ENCODE results near the gene CENPO. TPM values are rescaled to one million over a fixed set of nuclear protein-coding genes. Genes with fewer than 3 reads are reported as not detected.
A peak's percentile ranks its signal among the peaks of the same experiment; 100 is the strongest.

Gene CENPO
- total and polyA plus RNA-seq, 2 experiments from 2014 or later: 9.7 to 14.6 TPM

- Histone ChIP-seq H3K4me2 (no peak overlapping the region), H2AFZ (no peak overlapping the region), H3K9me3 (ENCODE audit: low read depth) (no peaks in the 10 kb centered on the region), H3K79me2 (no peaks in the 10 kb centered on the region), H3K9me2 (replicated peaks; ENCODE audit: insufficient read depth) (no peaks in the 10 kb centered on the region), H3K4me3 (no peak overlapping the region), H3K4me1 (ENCODE audit: insufficient read depth) (no peaks in the 10 kb centered on the region), H3K27me3 (no peaks in the 10 kb centered on the region), H3K27ac (no peak overlapping the region), H4K20me1 (ENCODE audit: insufficient read depth, poor library complexity, severe bottlenecking) (no peaks in the 10 kb centered on the region), H3K36me3 (replicated peaks; ENCODE audit: insufficient read depth, low read depth) (peaks cover 6% of the 10 kb centered on the region)
- WGBS (ENCODE audit: low lambda C conversion rate, missing lambda C conversion rate): 90% methylated on average over 7 of the region's 7 CpGs
- TF ChIP-seq EZH2 (IDR thresholded peaks at IDR 0.05; ENCODE audit: borderline replicate concordance) (no peak), CTCF (IDR thresholded peaks at IDR 0.05; ENCODE audit: poor library complexity) (no peak), EZH2phosphoT487 (IDR thresholded peaks at IDR 0.05; ENCODE audit: low read depth, severe bottlenecking, unreplicated experiment) (no peak)
- DNase-seq (ENCODE audit: low spot score): no peak
Measured at GRCh38 chr2:24768601-24769000, 24.6 kb upstream of the CENPO start.

- Histone ChIP-seq H3K27me3 (no peaks in the 10 kb centered on the region), H3K79me2 (no peaks in the 10 kb centered on the region), H3K9me3 (ENCODE audit: low read depth) (no peaks in the 10 kb centered on the region), H3K4me1 (ENCODE audit: insufficient read depth) (no peaks in the 10 kb centered on the region), H2AFZ (no peak overlapping the region), H4K20me1 (ENCODE audit: insufficient read depth, poor library complexity, severe bottlenecking) (no peaks in the 10 kb centered on the region), H3K9me2 (replicated peaks; ENCODE audit: insufficient read depth) (no peaks in the 10 kb centered on the region), H3K27ac (peak overlapping the region; percentile 29), H3K4me3 (no peak overlapping the region), H3K36me3 (replicated peaks; ENCODE audit: insufficient read depth, low read depth) (no peaks in the 10 kb centered on the region), H3K4me2 (no peak overlapping the region)
- WGBS (ENCODE audit: low lambda C conversion rate, missing lambda C conversion rate): 47% methylated on average over 5 of the region's 5 CpGs
- no peak for TF ChIP-seq CTCF (IDR thresholded peaks at IDR 0.05; ENCODE audit: poor library complexity)
- no peak for TF ChIP-seq EZH2phosphoT487 (IDR thresholded peaks at IDR 0.05; ENCODE audit: low read depth, severe bottlenecking, unreplicated experiment)
- no peak for TF ChIP-seq EZH2 (IDR thresholded peaks at IDR 0.05; ENCODE audit: borderline replicate concordance)
- DNase-seq (ENCODE audit: low spot score): no peak
Measured at GRCh38 chr2:24771061-24771460, 22.2 kb upstream of the CENPO start.

GRCh38 chr2:24771764-24772586, 21.2 kb upstream of the CENPO start:
- Histone ChIP-seq H3K36me3 (replicated peaks; ENCODE audit: insufficient read depth, low read depth) (no peaks in the 10 kb centered on the region), H2AFZ (no peak overlapping the region), H3K9me3 (ENCODE audit: low read depth) (no peaks in the 10 kb centered on the region), H3K4me1 (ENCODE audit: insufficient read depth) (no peaks in the 10 kb centered on the region), H4K20me1 (ENCODE audit: insufficient read depth, poor library complexity, severe bottlenecking) (no peaks in the 10 kb centered on the region), H3K27ac (no peak overlapping the region), H3K4me2 (no peak overlapping the region), H3K4me3 (no peak overlapping the region), H3K9me2 (replicated peaks; ENCODE audit: insufficient read depth) (no peaks in the 10 kb centered on the region), H3K27me3 (no peaks in the 10 kb centered on the region), H3K79me2 (no peaks in the 10 kb centered on the region)
- 80% methylated on average over 5 of the region's 5 CpGs for WGBS (ENCODE audit: low lambda C conversion rate, missing lambda C conversion rate)
- no peak for DNase-seq (ENCODE audit: low spot score)
- no peak for TF ChIP-seq CTCF (IDR thresholded peaks at IDR 0.05; ENCODE audit: poor library complexity)
- TF ChIP-seq EZH2 (IDR thresholded peaks at IDR 0.05; ENCODE audit: borderline replicate concordance): no peak
